Measurements from ENCODE around the gene FAM229B. TPM values are rescaled to one million over a fixed set of nuclear protein-coding genes. Genes with fewer than 3 reads are reported as not detected.
"Not testable (repeated sequence)": the region's sequence is repeated elsewhere in the genome, so short reads cannot be mapped to it uniquely, and the experiment has no call there.

FAM229B gene
- total and polyA plus RNA-seq, 10 donors = 1.9 to 7.9 (median 4.4) TPM

GRCh38 chr6:112049026-112049799 is 38.2 kb upstream of the FAM229B start:
- no peak for DNase-seq
- Histone ChIP-seq H3K27me3 (replicated peaks in 1 of 7) (no peaks in the 10 kb centered on the region), H3K4me1 (peaks cover 0 to under 1% (median 0%) of the 10 kb centered on the region in 6 donors), H3K27ac (no peak overlapping the region), H3K9me3 (no peaks in the 10 kb centered on the region), H3K4me3 (no peak overlapping the region), H3K36me3 (no peaks in the 10 kb centered on the region)
- TF ChIP-seq POLR2AphosphoS5 (IDR thresholded peaks at IDR 0.05) = no peak
- TF ChIP-seq, protein P1, sequence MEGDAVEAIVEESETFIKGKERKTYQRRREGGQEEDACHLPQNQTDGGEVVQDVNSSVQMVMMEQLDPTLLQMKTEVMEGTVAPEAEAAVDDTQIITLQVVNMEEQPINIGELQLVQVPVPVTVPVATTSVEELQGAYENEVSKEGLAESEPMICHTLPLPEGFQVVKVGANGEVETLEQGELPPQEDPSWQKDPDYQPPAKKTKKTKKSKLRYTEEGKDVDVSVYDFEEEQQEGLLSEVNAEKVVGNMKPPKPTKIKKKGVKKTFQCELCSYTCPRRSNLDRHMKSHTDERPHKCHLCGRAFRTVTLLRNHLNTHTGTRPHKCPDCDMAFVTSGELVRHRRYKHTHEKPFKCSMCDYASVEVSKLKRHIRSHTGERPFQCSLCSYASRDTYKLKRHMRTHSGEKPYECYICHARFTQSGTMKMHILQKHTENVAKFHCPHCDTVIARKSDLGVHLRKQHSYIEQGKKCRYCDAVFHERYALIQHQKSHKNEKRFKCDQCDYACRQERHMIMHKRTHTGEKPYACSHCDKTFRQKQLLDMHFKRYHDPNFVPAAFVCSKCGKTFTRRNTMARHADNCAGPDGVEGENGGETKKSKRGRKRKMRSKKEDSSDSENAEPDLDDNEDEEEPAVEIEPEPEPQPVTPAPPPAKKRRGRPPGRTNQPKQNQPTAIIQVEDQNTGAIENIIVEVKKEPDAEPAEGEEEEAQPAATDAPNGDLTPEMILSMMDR (IDR thresholded peaks at IDR 0.05 in 8 of 11, conservative IDR thresholded peaks at IDR 0.05 in 3 of 11) = no peak
- no peak for TF ChIP-seq POLR2A (IDR thresholded peaks at IDR 0.05)
- 82 to 94% (median 90%) methylated on average over 6 of the region's 6 CpGs for WGBS, 5 donors
- intact Hi-C loops (cut with DNase I; ENCODE audit: low total_unique reads) = loop anchor here (10.0 kb wide), 1 partner anchor 784 kb away; no protein-coding TSS in a partner anchor

DNA sequence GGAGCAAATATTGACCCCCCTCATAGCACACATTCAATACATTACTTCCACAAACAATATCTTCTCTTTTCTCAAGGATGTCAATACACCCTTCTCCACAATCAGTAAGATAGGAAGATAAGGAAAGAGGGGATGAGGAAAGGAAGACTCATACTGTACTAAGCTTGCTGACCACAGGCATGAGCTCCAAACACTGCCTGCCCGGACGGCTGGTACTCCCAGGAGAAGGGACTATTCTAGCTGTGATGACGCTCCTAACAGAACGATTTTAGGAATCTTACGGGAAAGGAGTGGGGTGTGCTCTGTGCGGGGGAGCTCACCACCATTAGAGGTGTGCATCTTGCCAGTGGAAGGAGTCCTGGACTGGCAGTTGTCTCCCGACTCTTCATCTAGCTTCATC is 37.4 kb upstream of the FAM229B start:
- no peaks in the 10 kb centered on the region for H3K9me3 ChIP-seq
- WGBS, 5 donors = 89 to 94% (median 94%) methylated on average over 7 of the region's 7 CpGs
- H3K27ac ChIP-seq = no peak overlapping the region
- TF ChIP-seq POLR2A (IDR thresholded peaks at IDR 0.05) (no peak), POLR2AphosphoS5 (IDR thresholded peaks at IDR 0.05) (no peak)
- TF ChIP-seq, protein P1 (IDR thresholded peaks at IDR 0.05 in 8 of 11, conservative IDR thresholded peaks at IDR 0.05 in 3 of 11) = no peak
- H3K36me3 ChIP-seq = no peaks in the 10 kb centered on the region
- no peaks in the 10 kb centered on the region for H3K27me3 ChIP-seq (replicated peaks in 1 of 7)
- H3K4me1 ChIP-seq = no peaks in the 10 kb centered on the region
- H3K4me3 ChIP-seq = no peak overlapping the region
- intact Hi-C loops (cut with DNase I; ENCODE audit: low total_unique reads) = loop anchor here (10.0 kb wide), 1 partner anchor 785 kb away; no protein-coding TSS in a partner anchor
- DNase-seq = no peak

- Histone ChIP-seq H3K4me1 (no peaks in the 10 kb centered on the region), H3K9me3 (no peaks in the 10 kb centered on the region), H3K27me3 (replicated peaks in 1 of 7) (no peaks in the 10 kb centered on the region), H3K27ac (no peak overlapping the region), H3K36me3 (no peaks in the 10 kb centered on the region), H3K4me3 (no peak overlapping the region)
- no peak for DNase-seq
- intact Hi-C loops (cut with DNase I; ENCODE audit: low total_unique reads) = no loop called here
- WGBS, 5 donors = 94 to 97% (median 94%) methylated on average over 5 of the region's 5 CpGs
- TF ChIP-seq, protein P1 (IDR thresholded peaks at IDR 0.05 in 8 of 11, conservative IDR thresholded peaks at IDR 0.05 in 3 of 11) = no peak
- no peak for TF ChIP-seq POLR2A (IDR thresholded peaks at IDR 0.05)
- TF ChIP-seq POLR2AphosphoS5 (IDR thresholded peaks at IDR 0.05) = no peak
Observed at GRCh38 chr6:112050429-112050828, 37.0 kb upstream of the FAM229B start.

DNA sequence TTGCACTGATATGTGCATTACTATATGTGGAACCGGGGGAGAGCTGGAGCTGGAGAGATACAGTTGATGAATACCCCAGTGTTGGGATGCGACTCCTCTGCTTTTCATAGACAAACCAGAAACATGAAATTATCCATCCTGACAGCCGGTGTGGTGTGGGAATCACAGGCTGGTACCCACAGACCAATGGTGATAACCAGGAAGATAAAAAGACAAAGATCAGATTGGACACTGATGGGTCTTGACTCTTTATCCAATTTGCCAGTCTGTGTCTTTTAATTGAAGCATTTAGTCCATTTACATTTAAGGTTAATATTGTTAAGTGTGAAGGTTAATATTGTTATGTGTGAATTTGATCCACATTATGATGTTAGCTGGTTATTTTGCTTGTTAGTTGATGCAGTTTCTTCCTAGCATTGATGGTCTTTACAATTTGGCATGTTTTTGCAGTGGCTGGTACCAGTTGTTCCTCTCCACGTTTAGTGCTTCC is 36.1 kb upstream of the FAM229B start:
- H3K27me3 ChIP-seq (replicated peaks in 1 of 7); H3K9me3 ChIP-seq; H3K4me3 ChIP-seq; DNase-seq; H3K36me3 ChIP-seq; H3K4me1 ChIP-seq; H3K27ac ChIP-seq; intact Hi-C loops (cut with DNase I; ENCODE audit: low total_unique reads): not testable (repeated sequence)
- 83 to 98% (median 93%) methylated on average over 4 of the region's 4 CpGs for WGBS, 5 donors

Data from spleen (tissue), 11 donors.